Neural progenitor cell (in vitro differentiated cells): Measurements from ENCODE around the gene SESTD1. TPM values are rescaled to one million over a fixed set of nuclear protein-coding genes. Genes with fewer than 3 reads are reported as not detected.

Experiments
- DNase-seq: peaks from one replicate; pipeline ENCODE4 v3.0.0-alpha.2; 2016; ENCODE audit warnings: low spot score
- H2AFZ ChIP-seq: fragments of 200-600 bp; sonication (generic); replicated peaks from 2 replicates; pipeline ENCODE4 v1.6.1; 2016; ENCODE audit warnings: antibody characterized with exemption
- H3F3A ChIP-seq: fragments of 200-600 bp; sonication (generic); 2 replicates; pipeline ENCODE4 v1.6.1; 2016; ENCODE audit warnings: antibody characterized with exemption, low read depth
- H3K27ac ChIP-seq: fragments of 200-600 bp; sonication (generic); 2 replicates; pipeline ENCODE4 v1.5.1; 2016; ENCODE audit warnings: mild to moderate bottlenecking
- H3K27me3 ChIP-seq: fragments of 200-600 bp; sonication (generic); 2 replicates; pipeline ENCODE4 v1.6.1; 2016; ENCODE audit warnings: mild to moderate bottlenecking, moderate library complexity
- H3K36me3 ChIP-seq: fragments of 200-600 bp; sonication (generic); 2 replicates; pipeline ENCODE4 v1.5.1; 2016
- H3K4me1 ChIP-seq: fragments of 200-600 bp; sonication (generic); 2 replicates; pipeline ENCODE4 v1.6.1; 2016; ENCODE audit warnings: mixed run types
- H3K4me2 ChIP-seq: fragments of 200-600 bp; sonication (generic); 2 replicates; pipeline ENCODE4 v1.6.1; 2016
- H3K4me3 ChIP-seq: fragments of 200-600 bp; sonication (generic); 2 replicates; pipeline ENCODE4 v1.5.1; 2016
- H3K79me2 ChIP-seq: fragments of 200-600 bp; sonication (generic); 2 replicates; pipeline ENCODE4 v1.6.1; 2016; ENCODE audit warnings: low read depth
- H3K9ac ChIP-seq: fragments of 200-600 bp; sonication (generic); 2 replicates; pipeline ENCODE4 v1.6.1; 2016
- H3K9me3 ChIP-seq: fragments of 200-600 bp; sonication (generic); 2 replicates; pipeline ENCODE4 v1.5.1; 2016; ENCODE audit warnings: low read depth
- H4K20me1 ChIP-seq: fragments of 200-600 bp; sonication (generic); 2 replicates; pipeline ENCODE4 v1.6.1; 2016; ENCODE audit warnings: low read depth
- H3K27ac Mint-ChIP-seq: 3 replicates; pipeline ENCODE4 v1.8.0; 2021; ENCODE audit warnings: mixed read lengths
- H3K27me3 Mint-ChIP-seq: 2 replicates; pipeline ENCODE4 v1.8.0; 2022; ENCODE audit warnings: low read depth, mild to moderate bottlenecking, inconsistent platforms, moderate library complexity, mixed read lengths; ENCODE audit not compliant: insufficient read depth
- H3K36me3 Mint-ChIP-seq: 3 replicates; pipeline ENCODE4 v1.8.0; 2021; ENCODE audit warnings: mixed read lengths
- H3K4me1 Mint-ChIP-seq: 3 replicates; pipeline ENCODE4 v1.8.0; 2021; ENCODE audit warnings: mixed read lengths
- H3K4me3 Mint-ChIP-seq: 3 replicates; pipeline ENCODE4 v1.8.0; 2021; ENCODE audit warnings: mild to moderate bottlenecking, moderate library complexity, mixed read lengths
- H3K9me3 Mint-ChIP-seq: 3 replicates; pipeline ENCODE4 v1.8.0; 2020; ENCODE audit warnings: mixed read lengths
- EZH2 ChIP-seq: fragments of 200-600 bp; sonication (generic); IDR thresholded peaks from 2 replicates; pipeline ENCODE4 v1.6.1; 2017; ENCODE audit warnings: antibody characterized with exemption, mild to moderate bottlenecking, moderate library complexity
- EZH2phosphoT487 ChIP-seq: fragments of 200-600 bp; sonication (generic); IDR thresholded peaks from 2 replicates; pipeline ENCODE4 v1.6.1; 2017; ENCODE audit warnings: antibody characterized with exemption
- total RNA-seq: library from RNA; depleted of rRNA; stranded (reverse); fragments of >200 nt; gene quantifications from 2 replicates; pipeline ENCODE4 v1.2.3, GENCODE V29; 2015; ENCODE audit warnings: low replicate concordance
- TF ChIP-seq, protein P1 (sequence below): fragments of 200-600 bp; sonication (generic); IDR thresholded peaks from 2 replicates; pipeline ENCODE4 v1.5.1; 2017; ENCODE audit warnings: antibody characterized with exemption, mild to moderate bottlenecking

The SESTD1 gene
- total RNA-seq, 1 donor from 2014 or later: 43.1 TPM

GRCh38 chr2:179233626-179234430 is 30.8 kb downstream of the SESTD1 start:
- Histone ChIP-seq H3K9me3 (no peaks in the 10 kb centered on the region), H3F3A (no peaks in the 10 kb centered on the region), H3K27ac (no peak overlapping the region), H3K4me2 (no peak overlapping the region), H3K4me1 (peaks cover 5% of the 10 kb centered on the region), H2AFZ (no peak overlapping the region), H3K9ac (no peak overlapping the region), H3K27me3 (no peaks in the 10 kb centered on the region), H3K36me3 (no peaks in the 10 kb centered on the region), H3K79me2 (peaks cover 95% of the 10 kb centered on the region), H3K4me3 (no peak overlapping the region), H4K20me1 (peaks cover 10% of the 10 kb centered on the region)
- H3K36me3 Mint-ChIP-seq: peaks cover 28% of the 10 kb centered on the region
- H3K27ac Mint-ChIP-seq: no peak overlapping the region
- H3K27me3 Mint-ChIP-seq: no peaks in the 10 kb centered on the region
- peaks cover 25% of the 10 kb centered on the region for H3K9me3 Mint-ChIP-seq
- TF ChIP-seq, protein P1, sequence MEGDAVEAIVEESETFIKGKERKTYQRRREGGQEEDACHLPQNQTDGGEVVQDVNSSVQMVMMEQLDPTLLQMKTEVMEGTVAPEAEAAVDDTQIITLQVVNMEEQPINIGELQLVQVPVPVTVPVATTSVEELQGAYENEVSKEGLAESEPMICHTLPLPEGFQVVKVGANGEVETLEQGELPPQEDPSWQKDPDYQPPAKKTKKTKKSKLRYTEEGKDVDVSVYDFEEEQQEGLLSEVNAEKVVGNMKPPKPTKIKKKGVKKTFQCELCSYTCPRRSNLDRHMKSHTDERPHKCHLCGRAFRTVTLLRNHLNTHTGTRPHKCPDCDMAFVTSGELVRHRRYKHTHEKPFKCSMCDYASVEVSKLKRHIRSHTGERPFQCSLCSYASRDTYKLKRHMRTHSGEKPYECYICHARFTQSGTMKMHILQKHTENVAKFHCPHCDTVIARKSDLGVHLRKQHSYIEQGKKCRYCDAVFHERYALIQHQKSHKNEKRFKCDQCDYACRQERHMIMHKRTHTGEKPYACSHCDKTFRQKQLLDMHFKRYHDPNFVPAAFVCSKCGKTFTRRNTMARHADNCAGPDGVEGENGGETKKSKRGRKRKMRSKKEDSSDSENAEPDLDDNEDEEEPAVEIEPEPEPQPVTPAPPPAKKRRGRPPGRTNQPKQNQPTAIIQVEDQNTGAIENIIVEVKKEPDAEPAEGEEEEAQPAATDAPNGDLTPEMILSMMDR: no peak
- TF ChIP-seq EZH2 (no peak), EZH2phosphoT487 (no peak)
- no peak for DNase-seq
- no peak overlapping the region for H3K4me3 Mint-ChIP-seq
- H3K4me1 Mint-ChIP-seq: peaks cover 8% of the 10 kb centered on the region

DNA sequence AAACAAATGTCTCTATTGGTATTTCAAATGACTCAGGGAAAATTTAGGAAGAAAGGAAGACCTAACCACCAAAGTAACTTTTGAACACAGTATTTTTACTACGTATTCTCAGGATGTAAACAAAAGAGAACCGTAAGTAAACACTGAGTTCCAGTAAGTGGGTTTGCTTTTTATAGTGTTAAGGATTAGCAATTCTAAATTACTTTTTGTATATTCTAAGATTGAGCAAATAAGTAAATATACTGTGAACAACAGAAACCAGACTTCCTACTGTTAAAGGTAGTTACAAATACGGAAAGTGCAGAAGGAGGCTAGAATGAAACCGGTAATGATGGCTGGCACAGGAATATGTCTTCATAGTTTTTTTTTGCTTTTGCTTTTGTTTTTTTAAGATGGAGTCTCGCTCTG is 31.5 kb downstream of the SESTD1 start:
- Histone ChIP-seq H3K36me3 (no peaks in the 10 kb centered on the region), H4K20me1 (peaks cover 7% of the 10 kb centered on the region), H3K27ac (no peak overlapping the region), H3K9ac (no peak overlapping the region), H3K27me3 (no peaks in the 10 kb centered on the region), H3K4me1 (peaks cover 5% of the 10 kb centered on the region), H3K79me2 (peaks cover 95% of the 10 kb centered on the region), H3F3A (no peaks in the 10 kb centered on the region), H3K9me3 (no peaks in the 10 kb centered on the region), H2AFZ (no peak overlapping the region), H3K4me3 (no peak overlapping the region), H3K4me2 (no peak overlapping the region)
- no peaks in the 10 kb centered on the region for H3K27me3 Mint-ChIP-seq
- H3K4me1 Mint-ChIP-seq: peaks cover 8% of the 10 kb centered on the region
- H3K27ac Mint-ChIP-seq: no peak overlapping the region
- no peak overlapping the region for H3K4me3 Mint-ChIP-seq
- TF ChIP-seq EZH2phosphoT487 (no peak), EZH2 (no peak)
- TF ChIP-seq, protein P1: no peak
- no peak for DNase-seq
- peaks cover 26% of the 10 kb centered on the region for H3K9me3 Mint-ChIP-seq
- peaks cover 36% of the 10 kb centered on the region for H3K36me3 Mint-ChIP-seq

DNA sequence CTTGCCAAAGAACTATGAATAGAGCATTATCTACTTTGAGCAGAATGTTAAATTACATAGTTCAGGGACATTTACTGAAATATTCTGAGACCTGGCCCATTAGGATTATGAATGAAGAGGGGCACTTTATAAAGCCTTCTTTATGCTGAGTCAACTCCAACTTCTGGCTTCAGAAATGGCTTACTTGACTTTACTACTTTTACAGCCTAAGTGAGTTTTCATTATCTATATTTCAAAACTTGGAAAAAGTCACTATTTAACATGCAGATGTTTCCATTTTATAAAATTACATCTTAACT is 37.7 kb downstream of the SESTD1 start:
- H3K27me3 ChIP-seq: no peaks in the 10 kb centered on the region
- H3K9me3 Mint-ChIP-seq: peaks cover 17% of the 10 kb centered on the region
- H3K36me3 ChIP-seq: no peaks in the 10 kb centered on the region
- peaks cover 98% of the 10 kb centered on the region for H3K79me2 ChIP-seq
- no peak overlapping the region for H3K27ac ChIP-seq
- no peaks in the 10 kb centered on the region for H4K20me1 ChIP-seq
- no peaks in the 10 kb centered on the region for H3K9me3 ChIP-seq
- no peaks in the 10 kb centered on the region for H3F3A ChIP-seq
- H3K4me1 Mint-ChIP-seq: peaks cover 9% of the 10 kb centered on the region
- TF ChIP-seq, protein P1: no peak
- TF ChIP-seq EZH2phosphoT487 (no peak), EZH2 (no peak)
- no peak overlapping the region for H3K9ac ChIP-seq
- H3K27me3 Mint-ChIP-seq: no peaks in the 10 kb centered on the region
- peaks cover 29% of the 10 kb centered on the region for H3K36me3 Mint-ChIP-seq
- no peak overlapping the region for H3K4me3 Mint-ChIP-seq
- no peak overlapping the region for H3K4me2 ChIP-seq
- DNase-seq: no peak
- H3K27ac Mint-ChIP-seq: no peak overlapping the region
- H2AFZ ChIP-seq: no peak overlapping the region
- H3K4me3 ChIP-seq: no peak overlapping the region
- H3K4me1 ChIP-seq: peaks cover 22% of the 10 kb centered on the region
